ENCODE data around the gene GNL1.
"Not testable (repeated sequence)": the region's sequence is repeated elsewhere in the genome, so short reads cannot be mapped to it uniquely, and the experiment has no call there.

Gene GNL1

GRCh38 chr6:30495060-30495459, 61.2 kb downstream of the GNL1 start:
- not testable (repeated sequence) for DNase-seq

- no peak for DNase-seq
Observed at GRCh38 chr6:30494291-30494861, 61.9 kb downstream of the GNL1 start.

GRCh38 chr6:30493643-30494250, 62.5 kb downstream of the GNL1 start:
- DNase-seq = no peak

GRCh38 chr6:30491991-30492952, 64.0 kb downstream of the GNL1 start:
- no peak for DNase-seq

Data from NCI-H1417 treated with DMSO at 0.1 percent for 48 hours (cell line).